HG03097 (cell line): ENCODE results near the gene PCED1B.
"Not testable (repeated sequence)": the region's sequence is repeated elsewhere in the genome, so short reads cannot be mapped to it uniquely, and the experiment has no call there.

Experiments
- ATAC-seq: cut with Tn5 transposase; IDR thresholded peaks from one replicate; pipeline ENCODE4 v1.9.1; 2021; ENCODE audit not compliant: unreplicated experiment, low FRiP score

PCED1B gene

GRCh38 chr12:47159348-47159747 lies 79.9 kb downstream of the PCED1B start:
- ATAC-seq = no peak

DNA sequence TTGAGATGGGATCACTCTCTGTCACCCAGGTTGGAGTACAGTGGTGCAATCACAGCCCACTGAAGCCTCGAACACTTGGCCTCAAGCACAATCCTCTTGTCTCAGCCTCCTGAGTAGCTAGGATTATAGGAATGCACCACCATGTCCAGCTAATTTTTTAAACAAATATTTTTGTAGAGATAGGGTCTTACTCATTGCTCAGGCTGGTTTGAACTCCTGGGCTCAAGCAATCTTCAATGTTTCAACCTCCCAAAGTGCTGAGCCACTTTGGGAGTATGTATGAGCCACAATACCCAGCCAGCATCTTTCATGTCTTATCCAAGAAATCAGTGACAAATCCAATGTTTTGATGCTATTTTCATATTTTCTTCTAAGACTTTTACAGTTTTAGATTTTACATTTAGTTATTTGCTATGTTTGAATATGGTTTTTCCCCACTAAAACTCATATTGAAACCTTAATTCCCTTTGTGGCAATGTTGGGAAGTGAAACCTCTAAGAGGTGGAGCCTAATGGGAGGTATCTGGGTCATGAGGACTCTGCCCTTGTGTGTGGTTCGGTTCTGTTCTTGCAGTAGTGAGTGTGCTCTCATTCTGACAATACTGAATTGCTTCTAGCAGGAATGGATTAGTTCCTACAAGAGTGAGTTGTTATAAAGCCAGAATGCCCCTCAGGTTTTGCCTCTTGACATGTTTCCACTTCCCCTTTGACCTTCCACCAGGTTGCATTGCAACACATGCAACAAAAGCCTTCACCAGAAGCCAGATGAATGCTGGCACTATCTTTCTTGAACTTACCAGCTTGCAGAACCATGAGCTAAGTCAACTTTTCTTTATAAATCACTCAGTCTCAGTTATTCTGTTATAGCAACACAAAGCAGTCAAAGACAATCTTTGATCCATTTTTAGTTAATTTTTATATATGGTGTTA lies 81.2 kb downstream of the PCED1B start:
- ATAC-seq = no peak

DNA sequence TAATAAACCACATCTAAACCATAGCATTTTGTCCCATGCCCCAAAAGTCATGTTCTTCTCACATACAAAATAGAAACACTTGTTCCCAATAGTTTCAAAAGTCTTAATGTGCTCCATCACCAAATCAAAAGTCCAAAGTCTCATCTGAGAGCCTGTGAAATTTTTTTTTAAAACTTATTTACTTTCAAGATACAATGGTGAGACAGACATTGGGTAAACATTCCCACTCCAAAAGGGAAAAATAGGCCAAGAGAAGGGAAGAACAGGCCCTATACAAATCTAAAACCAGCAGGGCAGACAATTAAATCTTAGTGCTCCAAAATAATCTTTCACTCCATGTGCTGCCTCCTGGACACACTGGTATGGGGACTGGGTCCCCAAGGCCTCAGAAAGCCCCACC lies 84.7 kb downstream of the PCED1B start:
- ATAC-seq = no peak

DNA sequence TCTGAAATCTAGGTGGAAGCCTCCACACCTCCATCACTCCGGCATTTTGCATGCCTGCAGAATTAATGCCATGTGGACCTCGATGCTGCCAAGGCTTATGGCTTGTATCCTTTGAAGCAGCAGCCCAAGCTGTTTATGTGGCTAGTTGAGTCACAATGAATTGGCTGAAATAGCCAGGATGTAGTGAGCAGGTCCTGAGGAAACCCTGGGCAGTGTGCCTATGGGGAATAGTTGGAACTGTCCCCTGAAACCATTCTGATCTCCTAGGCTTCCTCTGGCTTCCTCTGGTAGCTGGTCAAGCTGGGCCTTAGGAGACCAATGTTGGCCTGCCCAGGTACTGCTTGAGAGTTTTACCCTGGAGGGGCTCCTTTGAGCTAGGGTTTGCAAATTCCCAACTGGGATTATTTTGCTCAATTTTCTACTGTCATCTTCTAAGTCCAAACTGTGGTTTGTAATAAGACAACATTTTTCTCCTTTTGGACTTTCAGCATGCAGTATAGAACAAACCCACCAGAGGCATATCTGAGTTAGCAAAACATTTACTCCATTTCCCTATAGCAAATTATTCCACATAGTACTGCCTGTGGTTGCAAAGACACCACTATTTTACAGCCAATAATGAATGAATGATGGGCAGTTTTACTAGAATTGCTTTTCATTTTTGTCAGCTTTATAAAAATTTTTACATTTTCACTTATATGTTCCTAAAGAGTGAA lies 85.5 kb downstream of the PCED1B start:
- no peak for ATAC-seq

- no peak for ATAC-seq
Observed at GRCh38 chr12:47165934-47166333, 86.5 kb downstream of the PCED1B start.

- no peak for ATAC-seq
Observed at GRCh38 chr12:47166365-47166764, 86.9 kb downstream of the PCED1B start.

DNA sequence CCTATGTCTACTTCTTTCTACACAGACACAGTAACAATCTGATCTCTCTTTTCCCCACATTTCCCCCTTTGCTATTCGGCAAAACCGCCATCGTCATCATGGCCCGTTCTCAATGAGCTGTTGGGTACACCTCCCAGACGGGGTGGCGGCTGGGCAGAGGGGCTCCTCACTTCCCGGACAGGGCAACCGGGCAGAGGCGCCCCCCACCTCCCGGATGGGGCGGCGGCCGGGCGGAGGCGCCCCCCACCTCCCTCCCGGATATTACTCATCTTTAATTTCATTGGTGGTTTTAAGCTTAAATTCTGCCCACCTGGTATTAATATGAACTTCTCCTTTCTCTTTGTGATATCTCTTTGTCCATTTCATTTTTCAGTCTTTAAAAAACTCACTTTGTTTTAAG lies 90.9 kb downstream of the PCED1B start:
- ATAC-seq = not testable (repeated sequence)

GRCh38 chr12:47178014-47178413 lies 98.6 kb downstream of the PCED1B start:
- no peak for ATAC-seq

DNA sequence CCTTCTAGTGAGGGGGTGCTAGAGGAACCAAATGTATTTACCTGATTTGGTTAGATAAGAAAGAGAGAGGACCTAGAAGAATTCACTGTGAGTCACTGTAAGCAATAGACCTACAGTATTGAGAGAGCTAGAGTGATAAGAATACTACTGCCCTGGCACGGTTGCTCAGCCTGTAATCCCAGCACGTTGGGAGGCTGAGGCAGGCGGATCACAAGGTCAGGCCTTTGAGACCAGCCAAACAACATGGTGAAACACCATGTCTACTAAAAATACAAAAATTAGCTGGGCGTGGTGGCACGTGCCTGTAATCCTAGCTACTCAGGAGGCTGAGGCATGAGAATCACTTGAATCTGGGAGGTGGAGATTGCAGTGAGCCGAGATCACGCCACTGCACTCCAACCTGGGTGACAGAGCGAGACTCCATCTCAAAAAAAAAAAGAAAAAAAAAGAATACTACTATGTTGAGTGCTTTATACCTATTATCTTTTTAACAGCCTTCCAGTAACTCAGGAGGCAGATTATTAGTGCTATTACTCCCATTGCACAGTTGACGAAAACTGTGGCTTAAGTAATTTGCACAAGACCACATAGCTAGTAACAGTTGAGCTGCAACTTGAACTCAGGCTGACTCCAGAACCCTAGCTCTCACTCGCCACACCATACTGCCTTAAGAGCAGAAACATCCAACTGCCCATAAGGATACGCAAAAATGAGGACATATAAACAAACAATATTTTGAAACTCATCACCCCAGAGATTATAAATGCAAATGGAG lies 102.9 kb downstream of the PCED1B start:
- ATAC-seq = not testable (repeated sequence)

GRCh38 chr12:47184229-47184628 lies 104.8 kb downstream of the PCED1B start:
- ATAC-seq = no peak

DNA sequence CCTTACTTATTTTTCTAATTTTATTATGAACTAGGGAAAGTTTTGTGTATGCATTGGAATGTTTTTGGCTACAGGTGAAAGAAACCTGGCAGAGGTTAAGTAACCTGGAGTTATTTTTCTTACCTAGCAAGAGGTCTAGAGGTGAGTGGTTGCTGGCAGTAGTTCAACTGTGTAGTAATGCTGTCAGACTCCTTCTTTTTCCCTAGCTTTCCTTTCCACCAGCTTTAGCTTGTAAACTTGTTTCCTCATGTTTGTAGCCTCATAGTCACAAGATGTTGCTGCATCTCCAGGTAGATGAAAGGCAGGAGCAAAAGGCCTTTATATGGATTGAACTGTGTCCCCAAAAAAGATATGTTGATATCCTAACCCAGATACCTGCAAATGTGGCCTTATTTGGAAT lies 105.4 kb downstream of the PCED1B start:
- ATAC-seq = no peak

GRCh38 chr12:47186246-47186645 lies 106.8 kb downstream of the PCED1B start:
- no peak for ATAC-seq

GRCh38 chr12:47188576-47189441 lies 109.4 kb downstream of the PCED1B start:
- ATAC-seq = no peak

DNA sequence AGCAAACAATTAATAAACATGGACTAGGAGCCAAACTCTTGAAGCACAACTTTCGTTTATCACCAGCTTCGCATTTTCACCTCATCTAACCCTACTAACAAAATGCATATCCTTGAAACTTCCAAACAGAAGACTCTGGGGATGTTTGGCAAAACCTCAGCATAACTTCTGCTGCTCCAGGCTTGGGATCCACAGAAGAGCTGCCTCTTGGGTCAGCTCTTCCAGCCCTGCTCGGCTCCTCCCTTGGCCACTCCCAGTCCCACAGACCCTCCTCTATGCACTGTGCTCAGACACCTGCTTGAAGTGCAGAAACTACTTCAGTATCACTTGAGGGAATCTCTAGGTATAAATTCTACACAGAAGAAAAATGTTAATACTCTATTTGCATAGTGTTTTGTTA lies 110.3 kb downstream of the PCED1B start:
- ATAC-seq = no peak

DNA sequence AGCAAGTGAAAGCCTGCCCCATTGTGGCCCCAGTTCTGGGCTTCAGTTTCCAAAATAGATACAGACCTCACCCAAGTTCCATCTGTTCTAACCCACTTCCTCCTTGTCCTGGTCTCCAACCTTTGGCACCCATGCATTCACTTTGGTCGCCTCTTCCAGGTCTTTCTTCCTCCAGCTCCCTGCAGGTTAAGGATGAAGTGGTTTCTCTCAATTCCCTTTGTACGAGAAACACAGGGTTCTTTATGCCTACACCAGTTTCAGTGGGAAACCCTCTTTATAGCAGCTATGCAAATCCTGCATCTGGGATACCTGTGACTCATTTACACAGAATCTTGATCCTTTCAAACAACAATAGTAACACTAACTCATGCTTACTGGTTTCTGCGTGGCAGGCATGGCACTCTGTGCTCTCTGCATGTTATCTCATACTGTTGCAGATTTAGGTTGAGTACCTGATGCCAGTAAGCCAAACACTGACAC lies 110.9 kb downstream of the PCED1B start:
- no peak for ATAC-seq

DNA sequence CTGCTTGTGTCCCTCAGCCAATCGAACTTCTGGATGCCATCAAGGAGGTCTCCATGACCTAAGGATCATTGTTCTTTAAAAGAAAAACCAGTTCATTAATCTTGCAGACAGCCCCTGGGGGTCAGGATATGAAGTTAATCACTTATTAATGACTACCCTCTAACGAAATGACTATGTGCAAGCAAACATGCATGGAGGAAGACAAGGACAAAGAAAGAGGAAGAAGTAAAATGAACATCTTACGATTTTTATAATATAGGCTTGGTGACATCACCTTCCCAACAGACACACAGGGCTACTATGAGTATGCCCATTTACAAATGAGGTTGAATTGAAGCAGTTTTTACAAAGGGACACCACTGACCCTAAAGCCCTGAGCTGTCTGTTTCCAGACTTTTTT lies 111.5 kb downstream of the PCED1B start:
- ATAC-seq = no peak

GRCh38 chr12:47192051-47192450 lies 112.6 kb downstream of the PCED1B start:
- no peak for ATAC-seq

DNA sequence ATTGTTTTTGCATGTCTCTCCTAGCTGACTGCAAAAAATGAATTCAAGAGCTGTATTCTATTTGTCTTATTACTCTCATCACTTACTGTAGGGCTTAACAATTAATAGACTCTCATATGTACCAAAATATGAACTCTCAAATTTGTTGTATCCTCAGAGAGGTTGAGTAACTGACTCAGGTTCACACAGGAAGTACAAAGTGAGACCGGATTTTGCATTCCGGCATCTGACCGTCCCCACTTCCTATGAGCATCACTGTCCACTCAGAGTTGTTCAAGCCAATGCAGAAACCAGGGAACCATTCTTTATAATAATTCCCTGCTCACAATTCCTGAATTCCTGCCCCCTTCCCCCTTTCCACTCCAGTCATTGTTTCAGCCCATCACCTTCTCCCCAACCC lies 113.6 kb downstream of the PCED1B start:
- no peak for ATAC-seq

DNA sequence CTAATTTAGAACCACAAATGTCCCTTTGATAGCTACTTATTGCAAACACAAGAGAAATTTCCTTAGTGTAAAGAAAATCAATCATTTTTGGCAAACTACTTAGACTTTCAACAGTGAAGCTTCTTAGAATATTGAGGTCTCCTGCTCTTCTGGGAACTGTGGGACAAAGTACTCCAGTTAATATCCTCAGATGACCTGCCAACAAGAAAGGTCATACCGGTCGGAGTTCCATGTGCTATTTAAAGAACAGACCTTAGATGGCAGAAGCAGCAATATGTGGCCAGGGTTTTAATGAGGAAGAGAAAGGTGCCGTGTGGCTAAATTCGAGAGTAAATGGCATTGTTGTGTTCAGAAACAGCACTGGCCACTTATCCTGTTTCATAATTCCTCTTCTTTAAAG lies 115.1 kb downstream of the PCED1B start:
- ATAC-seq = no peak

GRCh38 chr12:47200446-47200845 lies 121.0 kb downstream of the PCED1B start:
- ATAC-seq = no peak
